K562 (cell line): Measurements from ENCODE around the gene IGSF9. TPM values are rescaled to one million over a fixed set of nuclear protein-coding genes. Genes with fewer than 3 reads are reported as not detected.

Source experiments
- HMBOX1 ChIP-seq: sonication (generic); IDR thresholded peaks from 2 replicates; pipeline ENCODE4 v1.6.1; 2016
- PHF8 ChIP-seq: fragments of 200-600 bp; sonication (generic); IDR thresholded peaks from 2 replicates; pipeline ENCODE4 v1.6.1; 2012; ENCODE audit warnings: mixed run types, mild to moderate bottlenecking, inconsistent platforms, low read length, moderate library complexity, borderline replicate concordance
- RCOR1 ChIP-seq, 2 experiments: IDR thresholded peaks; 2 replicates each; pipeline ENCODE4 v1.6.1; 2012; ENCODE audit warnings: low read depth in 2 of 2, low read length in 2 of 2, borderline replicate concordance in 1 of 2, improper control_type of control experiment in 1 of 2
- REST ChIP-seq, 2 experiments: fragments of 450-650 bp; formaldehyde crosslinking in 1 of 2; IDR thresholded peaks; 2 replicates each; pipeline versions ENCODE4 v1.4.0 to v1.6.1; 2014 to 2020; ENCODE audit warnings: mild to moderate bottlenecking in 2 of 2, borderline replicate concordance in 1 of 2, low read depth in 1 of 2
- RFX7 ChIP-seq: fragments of 250-450 bp; sonication (Bioruptor Pico); IDR thresholded peaks from 2 replicates; pipeline ENCODE4 v1.5.1; 2021; ENCODE audit warnings: mild to moderate bottlenecking
- TCF15 ChIP-seq: fragments of 250-450 bp; sonication (Bioruptor Pico); IDR thresholded peaks from 2 replicates; pipeline ENCODE4 v1.8.0; 2022; ENCODE audit warnings: moderate library complexity, mild to moderate bottlenecking, inconsistent platforms
- polyA plus RNA-seq, 8 experiments: library from polyadenylated mRNA; depleted of rRNA in 4 of 8; stranded (reverse) in 5 of 8; unstranded in 3 of 8; fragments of >200 nt; fragmentation: Nextera tagmentation in 2 of 8; fragmentation: Illumina TruSeq in 1 of 8; extraction: Ambion mirVana in 2 of 8; extraction: Trizol in 1 of 8; gene quantifications; 2 replicates each; pipeline versions ENCODE4 v1.2.1 to v1.2.3, GENCODE V29; 2011 to 2014; ENCODE audit warnings: inconsistent platforms in 1 of 8, missing spikeins in 1 of 8
- total RNA-seq, 7 experiments: library from RNA; depleted of rRNA in 6 of 7; stranded (reverse); fragments of >200 nt in 6 of 7; fragmentation: Illumina TruSeq in 2 of 7; extraction: Trizol in 2 of 7; gene quantifications; 2 replicates each; pipeline versions ENCODE4 v1.2.1 to v1.2.3, GENCODE V29; 2011 to 2021; ENCODE audit warnings: low replicate concordance in 1 of 7

The IGSF9 gene
- total and polyA plus RNA-seq, 9 of the 15 experiments (the other 6 are each of a cell fraction or from before 2014, with no cell fraction given), result 0.03 to 0.29 (median 0.07) TPM; not detected in 1

DNA sequence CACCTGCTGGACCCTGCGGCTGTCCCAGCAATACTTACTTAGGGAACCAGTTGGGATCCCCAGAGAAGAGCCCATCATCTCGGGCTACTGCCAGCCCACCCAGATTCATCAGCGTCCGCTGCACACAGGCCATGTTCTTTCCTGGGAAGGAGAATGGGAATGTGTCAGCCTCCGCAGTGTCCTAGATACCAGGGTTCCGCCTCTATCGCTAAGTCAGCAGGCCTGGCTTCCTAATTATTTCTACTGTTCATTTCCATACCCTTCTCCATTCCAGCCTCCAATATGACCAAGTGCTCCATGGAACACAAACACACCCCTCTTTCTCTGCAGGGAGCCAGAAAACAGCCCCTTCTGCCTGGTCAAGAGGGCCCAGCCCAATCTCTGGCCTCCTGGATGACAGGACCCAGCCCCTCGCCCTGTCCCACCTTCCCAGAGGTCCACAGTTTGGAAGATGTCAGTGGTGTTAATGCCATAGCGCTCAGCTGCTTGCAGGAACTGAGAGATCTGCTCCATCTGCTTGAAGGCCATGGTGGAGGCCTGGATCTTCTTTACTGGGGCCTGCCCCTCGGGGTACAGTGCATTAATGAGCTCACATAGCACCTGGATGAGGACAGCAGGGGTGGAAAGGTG, 26.1 kb downstream of the IGSF9 start (continued):
- TF ChIP-seq REST (IDR thresholded peaks at IDR 0.05; ENCODE audit: borderline replicate concordance) (no peak), REST (CRISPR knock-in tag; IDR thresholded peaks at IDR 0.05; ENCODE audit: low read depth) (no peak), RFX7 (CRISPR knock-in tag) (no peak), RCOR1 (IDR thresholded peaks at IDR 0.05; ENCODE audit: borderline replicate concordance in 1 of 2, low read depth in 2 of 2, low read length in 2 of 2) (no peak), HMBOX1 (no peak), TCF15 (CRISPR knock-in tag) (no peak), PHF8 (no peak)
